CD4-positive, alpha-beta T cell (primary cell): ENCODE data around the gene SDHA. TPM values are rescaled to one million over a fixed set of nuclear protein-coding genes. Genes with fewer than 3 reads are reported as not detected.
A peak's percentile ranks its signal among the peaks of the same experiment; 100 is the strongest.

Experiments
- ATAC-seq: fragments of 200-7000 bp; cut with Tn5 transposase; one replicate; pipeline ENCODE4 v1.10.0; 2022; ENCODE audit warnings: mild to moderate bottlenecking; ENCODE audit not compliant: poor library complexity
- CTCF ChIA-PET: fragments of 350-600 bp; sonication (Branson Sonifier 250); formaldehyde crosslinking; loops from one replicate; lab custom pipeline; 2021; ENCODE audit warnings: antibody characterized with exemption, inconsistent platforms; lab: Charles Lee
- POLR2A ChIA-PET: fragments of 350-600 bp; sonication (Branson Sonifier 250); formaldehyde crosslinking; loops from one replicate; lab custom pipeline; 2021; ENCODE audit warnings: antibody characterized with exemption, inconsistent platforms; lab: Charles Lee
- DNase-seq, 14 experiments: peaks; one replicate each; pipeline ENCODE4 v3.0.0-alpha.2; 2013 to 2020; ENCODE audit warnings: mixed read lengths in 2 of 14
- H3K27ac ChIP-seq, 2 donors: one replicate each; pipeline versions ENCODE4 v1.5.1 to v1.7.0; 2013; ENCODE audit warnings: low read length in 2 of 2, low read depth in 1 of 2, mild to moderate bottlenecking in 1 of 2
- H3K27me3 ChIP-seq, 2 experiments: 1 replicate in 1 of 2; 2 replicates in 1 of 2; pipeline versions ENCODE4 v1.6.1 to v1.7.0; 2013; ENCODE audit warnings: low read length in 2 of 2, control low read depth in 1 of 2, mild to moderate bottlenecking in 1 of 2, moderate library complexity in 1 of 2; ENCODE audit not compliant: insufficient read depth in 2 of 2, control insufficient read depth in 1 of 2
- H3K36me3 ChIP-seq: one replicate; pipeline ENCODE4 v1.6.1; 2013; ENCODE audit warnings: low read length, control low read depth; ENCODE audit not compliant: insufficient read depth
- H3K4me1 ChIP-seq: one replicate; pipeline ENCODE4 v1.6.1; 2013; ENCODE audit warnings: low read length, control low read depth; ENCODE audit not compliant: insufficient read depth
- H3K4me3 ChIP-seq: one replicate; pipeline ENCODE4 v1.5.1; 2013; ENCODE audit warnings: mild to moderate bottlenecking, low read length, moderate library complexity
- H3K9me3 ChIP-seq, 2 experiments: 1 replicate in 1 of 2; 2 replicates in 1 of 2; pipeline versions ENCODE4 v1.6.1 to v1.7.0; 2013; ENCODE audit warnings: low read length in 2 of 2, mild to moderate bottlenecking in 2 of 2, control low read depth in 1 of 2, moderate library complexity in 1 of 2; ENCODE audit not compliant: control insufficient read depth in 1 of 2, insufficient read depth in 1 of 2
- H3K27ac Mint-ChIP-seq: one replicate; pipeline ENCODE4 v1.8.0; 2020; ENCODE audit warnings: mixed read lengths
- H3K27me3 Mint-ChIP-seq: one replicate; pipeline ENCODE4 v1.8.0; 2021; ENCODE audit warnings: mixed read lengths
- H3K36me3 Mint-ChIP-seq: one replicate; pipeline ENCODE4 v1.8.0; 2021; ENCODE audit warnings: low read depth, mixed read lengths
- H3K4me1 Mint-ChIP-seq: one replicate; pipeline ENCODE4 v1.8.0; 2021; ENCODE audit warnings: low read depth, mixed read lengths
- H3K4me3 Mint-ChIP-seq: one replicate; pipeline ENCODE4 v1.8.0; 2020; ENCODE audit warnings: mild to moderate bottlenecking, mixed read lengths
- H3K9me3 Mint-ChIP-seq: one replicate; pipeline ENCODE4 v1.8.0; 2020; ENCODE audit warnings: mixed read lengths
- intact Hi-C, 2 experiments: fragments of 100-400 bp; cut with DNase I in 1 of 2; cut with micrococcal nuclease in 1 of 2; formaldehyde crosslinking; loops; one replicate each; pipeline versions ENCODE4 v1.15.1 to v1.9.0; 2023 to 2025; cut with DNase I, micrococcal nuclease
- total RNA-seq, 174 experiments: library from RNA in 2 of 174; stranded (reverse) in 2 of 174; gene quantifications; one replicate each; pipeline ENCODE4 v1.2.3 and lab custom pipeline; 2021 to 2026
- TF ChIP-seq, protein P1 (sequence below): fragments of 200-600 bp; IDR thresholded peaks from one replicate; pipeline ENCODE4 v1.8.0; 2022; ENCODE audit warnings: antibody characterized with exemption, mild to moderate bottlenecking

SDHA gene
- total RNA-seq, 2 experiments from 2014 or later, result 244 to 245 TPM

DNA sequence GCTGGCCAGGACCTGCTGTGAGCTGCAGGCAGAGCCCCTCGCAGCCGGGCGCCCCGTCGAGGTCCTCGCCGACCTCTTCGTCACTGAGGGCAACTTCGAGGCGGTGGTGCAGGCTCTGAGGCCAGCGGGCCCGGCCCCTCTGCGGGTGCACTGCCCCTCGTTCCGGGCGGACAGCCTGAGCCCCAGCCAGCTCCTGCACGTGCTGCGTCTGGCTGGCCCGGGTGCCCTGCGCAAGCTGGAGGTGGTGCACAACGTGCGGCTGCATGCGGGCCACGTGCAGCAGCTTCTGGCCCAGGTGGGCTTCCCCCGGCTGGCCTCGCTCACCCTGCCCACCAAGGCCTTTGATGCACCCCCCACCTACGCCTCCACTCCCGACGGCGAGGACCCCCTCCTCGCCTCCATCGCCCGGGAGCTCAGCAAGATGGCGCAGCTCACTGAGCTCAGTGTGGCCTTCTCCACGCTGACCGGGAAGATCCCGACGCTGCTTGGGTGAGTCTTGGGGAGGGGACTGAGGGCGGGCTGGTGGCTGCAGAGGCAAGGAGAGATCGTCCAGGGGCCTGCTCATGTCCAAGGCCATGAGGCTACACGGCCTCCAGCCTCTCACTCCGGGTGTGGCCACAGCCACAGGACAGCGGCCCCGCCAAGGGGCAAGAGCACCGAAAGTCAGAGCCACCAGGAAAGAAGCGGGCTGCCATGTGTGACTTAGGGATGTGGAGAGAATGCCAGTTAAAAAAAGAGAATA lies 26.0 kb upstream of the SDHA start:
- Mint-ChIP-seq H3K4me3 (peak overlapping the region; percentile 11), H3K4me1 (peaks cover 7% of the 10 kb centered on the region), H3K27ac (no peak overlapping the region), H3K27me3 (peaks cover 7% of the 10 kb centered on the region), H3K9me3 (no peaks in the 10 kb centered on the region), H3K36me3 (no peaks in the 10 kb centered on the region)
- CTCF ChIA-PET, result no interaction called here
- POLR2A ChIA-PET, result interaction anchor here (1.2 kb wide), 1 partner anchor 26 kb away, joined by 4 read pairs; the partner anchor contains the start of genes CCDC127 and SDHA
- peaks cover 17% of the 10 kb centered on the region for H3K4me1 ChIP-seq
- DNase-seq (no peak), ATAC-seq (no peak)
- TF ChIP-seq, protein P1, sequence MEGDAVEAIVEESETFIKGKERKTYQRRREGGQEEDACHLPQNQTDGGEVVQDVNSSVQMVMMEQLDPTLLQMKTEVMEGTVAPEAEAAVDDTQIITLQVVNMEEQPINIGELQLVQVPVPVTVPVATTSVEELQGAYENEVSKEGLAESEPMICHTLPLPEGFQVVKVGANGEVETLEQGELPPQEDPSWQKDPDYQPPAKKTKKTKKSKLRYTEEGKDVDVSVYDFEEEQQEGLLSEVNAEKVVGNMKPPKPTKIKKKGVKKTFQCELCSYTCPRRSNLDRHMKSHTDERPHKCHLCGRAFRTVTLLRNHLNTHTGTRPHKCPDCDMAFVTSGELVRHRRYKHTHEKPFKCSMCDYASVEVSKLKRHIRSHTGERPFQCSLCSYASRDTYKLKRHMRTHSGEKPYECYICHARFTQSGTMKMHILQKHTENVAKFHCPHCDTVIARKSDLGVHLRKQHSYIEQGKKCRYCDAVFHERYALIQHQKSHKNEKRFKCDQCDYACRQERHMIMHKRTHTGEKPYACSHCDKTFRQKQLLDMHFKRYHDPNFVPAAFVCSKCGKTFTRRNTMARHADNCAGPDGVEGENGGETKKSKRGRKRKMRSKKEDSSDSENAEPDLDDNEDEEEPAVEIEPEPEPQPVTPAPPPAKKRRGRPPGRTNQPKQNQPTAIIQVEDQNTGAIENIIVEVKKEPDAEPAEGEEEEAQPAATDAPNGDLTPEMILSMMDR, result no peak
- H3K36me3 ChIP-seq, result no peaks in the 10 kb centered on the region
- peaks cover 0 to 8% of the 10 kb centered on the region in 2 experiments for H3K9me3 ChIP-seq
- peaks cover 4 to 5% of the 10 kb centered on the region in 2 experiments for H3K27me3 ChIP-seq
- intact Hi-C loops, result no loop called here
- no peak overlapping the region for H3K4me3 ChIP-seq
- no peak overlapping the region for H3K27ac ChIP-seq

DNA sequence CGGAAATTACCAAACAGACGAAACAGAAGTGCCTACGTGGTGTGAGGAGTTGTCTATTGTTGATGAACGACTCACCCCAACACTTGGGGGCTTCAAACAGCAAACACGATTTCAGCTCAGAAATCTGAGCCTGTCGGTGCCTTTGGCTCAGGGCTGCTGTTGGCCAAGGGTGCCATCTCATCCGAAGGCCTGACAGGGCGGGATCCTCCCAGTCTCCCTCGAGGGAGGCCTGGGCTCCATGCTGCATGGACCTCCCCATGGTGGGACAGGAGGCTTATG lies 25.5 kb upstream of the SDHA start:
- no peak overlapping the region for H3K4me3 Mint-ChIP-seq

DNA sequence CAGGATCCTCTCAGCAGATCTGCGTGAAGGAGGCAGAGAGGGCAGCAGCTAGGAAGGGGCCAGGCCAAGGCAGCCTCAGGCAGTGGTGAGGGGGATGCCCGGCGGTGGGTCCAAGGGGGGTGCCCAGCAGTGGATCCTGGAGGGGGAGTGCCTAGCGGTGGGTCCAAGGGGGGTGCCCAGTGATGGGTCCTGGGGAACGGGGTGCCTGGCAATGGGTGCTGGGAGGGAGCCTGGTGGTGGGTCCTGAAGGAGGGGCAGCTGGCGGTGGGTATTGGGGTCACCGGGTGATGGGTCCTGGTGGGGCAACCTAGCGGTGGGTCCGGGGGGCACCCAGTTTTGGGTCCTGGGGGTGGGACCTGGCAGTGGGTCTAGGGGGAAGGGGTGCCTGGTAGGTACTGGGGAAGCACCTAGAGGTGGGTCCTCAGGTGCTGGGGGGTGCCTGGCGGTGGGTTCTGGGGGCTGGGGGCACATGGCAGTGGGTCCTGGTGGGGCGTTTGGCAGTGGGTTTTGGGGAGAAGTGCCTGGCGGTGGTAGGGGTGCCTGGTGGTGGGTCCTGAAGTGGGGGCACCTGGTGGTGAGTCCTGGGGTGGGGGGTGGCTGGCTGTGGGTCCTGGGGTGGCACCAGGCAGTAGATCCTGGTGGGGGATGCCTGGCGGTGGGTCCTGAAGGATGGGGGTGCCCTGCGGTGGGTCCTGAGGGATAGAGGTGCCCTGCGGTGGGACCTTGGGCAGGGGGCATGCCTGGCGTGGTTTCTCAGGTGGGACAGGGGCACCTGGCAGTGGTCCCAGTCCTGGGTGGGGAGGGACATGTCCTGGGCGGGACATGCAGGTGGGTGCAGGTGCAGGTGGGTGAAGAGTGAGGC lies 24.9 kb upstream of the SDHA start:
- H3K9me3 ChIP-seq, result peaks cover 0 to 8% of the 10 kb centered on the region in 2 experiments
- CTCF ChIA-PET, result no interaction called here
- TF ChIP-seq, protein P1, result no peak
- Mint-ChIP-seq H3K27me3 (peaks cover 6% of the 10 kb centered on the region), H3K36me3 (no peaks in the 10 kb centered on the region), H3K9me3 (no peaks in the 10 kb centered on the region), H3K4me3 (no peak overlapping the region), H3K27ac (no peak overlapping the region), H3K4me1 (peaks cover 7% of the 10 kb centered on the region)
- no peak overlapping the region for H3K27ac ChIP-seq
- peaks cover 4 to 5% of the 10 kb centered on the region in 2 experiments for H3K27me3 ChIP-seq
- POLR2A ChIA-PET, result interaction anchor here (1.1 kb wide), 1 partner anchor 25 kb away, joined by 4 read pairs; the partner anchor contains the start of genes CCDC127 and SDHA
- H3K4me1 ChIP-seq, result peaks cover 15% of the 10 kb centered on the region
- no peak for DNase-seq
- ATAC-seq, result no peak
- no peaks in the 10 kb centered on the region for H3K36me3 ChIP-seq
- intact Hi-C loops, result no loop called here
- H3K4me3 ChIP-seq, result no peak overlapping the region

More for the DNA sequence above, 25.5 kb upstream of the SDHA start:
- POLR2A ChIA-PET, result no interaction called here
- H3K9me3 Mint-ChIP-seq, result no peaks in the 10 kb centered on the region
- intact Hi-C loops, result no loop called here
- peaks cover 7% of the 10 kb centered on the region for H3K4me1 Mint-ChIP-seq
- TF ChIP-seq, protein P1, result no peak
- Histone ChIP-seq H3K27ac (no peak overlapping the region), H3K4me3 (no peak overlapping the region), H3K27me3 (peaks cover 4 to 5% of the 10 kb centered on the region in 2 experiments), H3K9me3 (peaks cover 0 to 8% of the 10 kb centered on the region in 2 experiments), H3K4me1 (peaks cover 17% of the 10 kb centered on the region), H3K36me3 (no peaks in the 10 kb centered on the region)
- DNase-seq (no peak), ATAC-seq (no peak)
- peaks cover 7% of the 10 kb centered on the region for H3K27me3 Mint-ChIP-seq
- H3K27ac Mint-ChIP-seq, result no peak overlapping the region
- no peaks in the 10 kb centered on the region for H3K36me3 Mint-ChIP-seq
- CTCF ChIA-PET, result no interaction called here
